H9 (cell line): ENCODE data around the gene CPT1A. TPM values are rescaled to one million over a fixed set of nuclear protein-coding genes. Genes with fewer than 3 reads are reported as not detected.

ENCODE experiments used
- DNase-seq: peaks from one replicate; pipeline ENCODE4 v3.0.0-alpha.2; 2017
- H2AFZ ChIP-seq: one replicate; pipeline ENCODE4 v1.6.1; 2013; ENCODE audit warnings: mild to moderate bottlenecking, low read length, control low read depth, moderate library complexity
- H2AK5ac ChIP-seq: 2 replicates; pipeline ENCODE4 v1.6.1; 2013; ENCODE audit warnings: low read length, control low read depth, mixed read lengths; ENCODE audit not compliant: insufficient read length
- H2BK120ac ChIP-seq: one replicate; pipeline ENCODE4 v1.6.1; 2013; ENCODE audit warnings: low read depth, mild to moderate bottlenecking, low read length, control low read depth, inconsistent platforms; ENCODE audit not compliant: poor library complexity, severe bottlenecking
- H2BK12ac ChIP-seq: 2 replicates; pipeline ENCODE4 v1.6.1; 2013; ENCODE audit warnings: low read length, control low read depth, mixed read lengths, low read depth; ENCODE audit not compliant: insufficient read length
- H2BK15ac ChIP-seq: 2 replicates; pipeline ENCODE4 v1.6.1; 2013; ENCODE audit warnings: low read depth, low read length, control low read depth
- H2BK20ac ChIP-seq: one replicate; pipeline ENCODE4 v1.6.1; 2013; ENCODE audit warnings: low read depth, mild to moderate bottlenecking, low read length, control low read depth, inconsistent platforms; ENCODE audit not compliant: poor library complexity, severe bottlenecking
- H2BK5ac ChIP-seq: 2 replicates; pipeline ENCODE4 v1.6.1; 2013; ENCODE audit warnings: low read length, control low read depth, mixed read lengths; ENCODE audit not compliant: insufficient read length
- H3K14ac ChIP-seq: 2 replicates; pipeline ENCODE4 v1.6.1; 2013; ENCODE audit warnings: low read length, control low read depth; ENCODE audit not compliant: insufficient read depth
- H3K18ac ChIP-seq: 2 replicates; pipeline ENCODE4 v1.6.1; 2013; ENCODE audit warnings: low read depth, mild to moderate bottlenecking, mixed read lengths, low read length, control low read depth; ENCODE audit not compliant: insufficient read length
- H3K23ac ChIP-seq: 2 replicates; pipeline ENCODE4 v1.6.1; 2013; ENCODE audit warnings: low read length, control low read depth, mixed read lengths, low read depth; ENCODE audit not compliant: insufficient read length
- H3K23me2 ChIP-seq: 2 replicates; pipeline ENCODE4 v1.6.1; 2013; ENCODE audit warnings: low read depth, mild to moderate bottlenecking, mixed read lengths, low read length, control low read depth; ENCODE audit not compliant: insufficient read length, poor library complexity, severe bottlenecking
- H3K27ac ChIP-seq: 2 replicates; pipeline ENCODE4 v1.5.1; 2013; ENCODE audit warnings: low read length, control low read depth, mixed read lengths, low read depth; ENCODE audit not compliant: insufficient read length
- H3K27me3 ChIP-seq: 2 replicates; pipeline ENCODE4 v1.6.1; 2013; ENCODE audit warnings: low read length, control low read depth, inconsistent platforms; ENCODE audit not compliant: insufficient read depth
- H3K4ac ChIP-seq: 2 replicates; pipeline ENCODE4 v1.6.1; 2013; ENCODE audit warnings: low read depth, mild to moderate bottlenecking, control low read depth, inconsistent platforms, low read length, moderate library complexity
- H3K4me1 ChIP-seq: 2 replicates; pipeline ENCODE4 v1.6.1; 2013; ENCODE audit warnings: low read length, control low read depth, inconsistent platforms; ENCODE audit not compliant: insufficient read depth
- H3K4me2 ChIP-seq: 2 replicates; pipeline ENCODE4 v1.6.1; 2013; ENCODE audit warnings: low read length, control low read depth, mixed read lengths; ENCODE audit not compliant: insufficient read length, insufficient read depth
- H3K56ac ChIP-seq: 2 replicates; pipeline ENCODE4 v1.6.1; 2013; ENCODE audit warnings: low read depth, mild to moderate bottlenecking, mixed read lengths, low read length, control low read depth; ENCODE audit not compliant: insufficient read length
- H3K79me1 ChIP-seq: 2 replicates; pipeline ENCODE4 v1.6.1; 2013; ENCODE audit warnings: low read depth, mild to moderate bottlenecking, moderate library complexity, low read length, control low read depth, inconsistent platforms; ENCODE audit not compliant: insufficient read depth, poor library complexity, severe bottlenecking
- H3K79me2 ChIP-seq: 2 replicates; pipeline ENCODE4 v1.6.1; 2013; ENCODE audit warnings: low read length, control low read depth, inconsistent platforms; ENCODE audit not compliant: insufficient read depth
- H3K9ac ChIP-seq: 2 replicates; pipeline ENCODE4 v1.6.1; 2013; ENCODE audit warnings: low read length, control low read depth, mixed read lengths; ENCODE audit not compliant: insufficient read length; ENCODE audit errors: extremely low read depth
- H3K9me3 ChIP-seq: one replicate; pipeline ENCODE4 v1.6.1; 2013; ENCODE audit warnings: low read depth, low read length, inconsistent platforms; ENCODE audit not compliant: control insufficient read depth
- H3T11ph ChIP-seq: one replicate; pipeline ENCODE4 v1.6.1; 2013; ENCODE audit warnings: mild to moderate bottlenecking, low read length, control low read depth, inconsistent platforms
- H4K20me1 ChIP-seq: one replicate; pipeline ENCODE4 v1.6.1; 2013; ENCODE audit not compliant: control insufficient read depth, insufficient read length, insufficient read depth
- H4K5ac ChIP-seq: 2 replicates; pipeline ENCODE4 v1.6.1; 2013; ENCODE audit warnings: low read depth, mild to moderate bottlenecking, mixed read lengths, low read length, control low read depth; ENCODE audit not compliant: insufficient read length
- H4K8ac ChIP-seq: replicated peaks from 2 replicates; pipeline ENCODE4 v1.6.1; 2013; ENCODE audit warnings: low read length, control low read depth, mixed read lengths, low read depth; ENCODE audit not compliant: insufficient read length
- H4K91ac ChIP-seq: 2 replicates; pipeline ENCODE4 v1.6.1; 2013; ENCODE audit warnings: low read depth, mild to moderate bottlenecking, moderate library complexity, mixed read lengths, low read length, control low read depth; ENCODE audit not compliant: insufficient read length
- H3K27ac Mint-ChIP-seq, 3 experiments: 2 replicates in 2 of 3; 3 replicates in 1 of 3; pipeline ENCODE4 v1.8.0; 2020 to 2021; ENCODE audit warnings: mixed read lengths in 3 of 3, mild to moderate bottlenecking in 1 of 3, moderate library complexity in 1 of 3
- H3K27me3 Mint-ChIP-seq: 2 replicates; pipeline ENCODE4 v1.8.0; 2021; ENCODE audit warnings: low read depth, mild to moderate bottlenecking, moderate library complexity, mixed read lengths
- H3K36me3 Mint-ChIP-seq, 3 experiments: 2 replicates in 2 of 3; 3 replicates in 1 of 3; pipeline ENCODE4 v1.8.0; 2020 to 2021; ENCODE audit warnings: low read depth in 3 of 3, mixed read lengths in 3 of 3; ENCODE audit not compliant: insufficient read depth in 1 of 3
- H3K4me1 Mint-ChIP-seq, 2 experiments: 2 replicates each; pipeline ENCODE4 v1.8.0; 2020; ENCODE audit warnings: mixed read lengths in 2 of 2
- H3K4me3 Mint-ChIP-seq, 2 experiments: 2 replicates in 1 of 2; 3 replicates in 1 of 2; pipeline ENCODE4 v1.8.0; 2020 to 2021; ENCODE audit warnings: mild to moderate bottlenecking in 2 of 2, mixed read lengths in 2 of 2, moderate library complexity in 1 of 2
- H3K9me3 Mint-ChIP-seq, 2 experiments: 2 replicates in 1 of 2; 3 replicates in 1 of 2; pipeline ENCODE4 v1.8.0; 2020; ENCODE audit warnings: mild to moderate bottlenecking in 2 of 2, mixed read lengths in 2 of 2, moderate library complexity in 1 of 2
- CTCF ChIP-seq: fragments of 200-600 bp; sonication (generic); conservative IDR thresholded peaks from 3 replicates; pipeline ENCODE4 v1.8.0; 2021; ENCODE audit warnings: antibody characterized with exemption, mild to moderate bottlenecking
- WGBS: extraction: QIAGEN DNeasy Blood & Tissue Kit; methylation state at CpG from one replicate; pipeline ENCODE4 v1.1.7; 2013; ENCODE audit warnings: missing lambda C conversion rate, low lambda C conversion rate, mixed read lengths; ENCODE audit not compliant: insufficient read length; ENCODE audit errors: extremely low coverage; 5-methylcytosine and 5-hydroxymethylcytosine counted together
- total RNA-seq: library from RNA; stranded (reverse); gene quantifications from 2 replicates; pipeline ENCODE4 v1.2.1, GENCODE V29; 2021

Gene CPT1A
- total RNA-seq, 1 experiment from 2014 or later: 7.5 TPM

GRCh38 chr11:68778205-68778604 is 63.5 kb downstream of the CPT1A start:
- no peak overlapping the region for H2AK5ac ChIP-seq
- no peak overlapping the region for H3K4me3 Mint-ChIP-seq
- H2AFZ ChIP-seq: no peak overlapping the region
- no CpG with 5 or more reads among the region's 7 CpGs for WGBS
- no peak overlapping the region for H3K4ac ChIP-seq
- H2BK5ac ChIP-seq: no peak overlapping the region
- no peak overlapping the region for H3K18ac ChIP-seq
- no peaks in the 10 kb centered on the region for H3K27me3 ChIP-seq
- no peak overlapping the region for H3K23ac ChIP-seq
- no peaks in the 10 kb centered on the region for H3K79me2 ChIP-seq
- H2BK120ac ChIP-seq: no peak overlapping the region
- H4K5ac ChIP-seq: no peak overlapping the region
- H3K27ac Mint-ChIP-seq: peak overlapping the region in 1 of 3 experiments; percentile 95; a peak in 2 of 7 replicates
- no peaks in the 10 kb centered on the region for H3K27me3 Mint-ChIP-seq
- H3K36me3 Mint-ChIP-seq: peaks cover 0 to 7% (median 0%) of the 10 kb centered on the region in 3 experiments; a peak in 1 of 7 replicates
- no peak overlapping the region for H3K56ac ChIP-seq
- H3K9ac ChIP-seq: no peak overlapping the region
- H3K9me3 Mint-ChIP-seq: no peaks in the 10 kb centered on the region
- H3K27ac ChIP-seq: no peak overlapping the region
- no peak for TF ChIP-seq CTCF
- H3K4me2 ChIP-seq: no peak overlapping the region
- H3K9me3 ChIP-seq: no peaks in the 10 kb centered on the region
- H2BK12ac ChIP-seq: no peak overlapping the region
- H2BK15ac ChIP-seq: no peak overlapping the region
- H4K20me1 ChIP-seq: no peaks in the 10 kb centered on the region
- peaks cover 3% of the 10 kb centered on the region; the same call in 1 of the 2 replicates for H3K4me1 ChIP-seq
- no peaks in the 10 kb centered on the region for H3K79me1 ChIP-seq
- H3K14ac ChIP-seq: no peak overlapping the region
- no peak overlapping the region for H4K8ac ChIP-seq
- DNase-seq: no peak
- no peaks in the 10 kb centered on the region for H3K23me2 ChIP-seq
- H3T11ph ChIP-seq: no peak overlapping the region
- peaks cover 7 to 8% of the 10 kb centered on the region in 2 experiments for H3K4me1 Mint-ChIP-seq
- H2BK20ac ChIP-seq: no peak overlapping the region
- H4K91ac ChIP-seq: no peak overlapping the region
